ENCODE results near the gene CCDC198.

GRCh38 chr14:57519043-57519442, 25.4 kb upstream of the CCDC198 start:
- no peak for TF ChIP-seq NFYB (CRISPR knock-in tag; IDR thresholded peaks at IDR 0.05)
- TF ChIP-seq YEATS2 (CRISPR knock-in tag; IDR thresholded peaks at IDR 0.05; ENCODE audit: borderline replicate concordance), result no peak
- TF ChIP-seq POLR2AphosphoS5 (IDR thresholded peaks at IDR 0.05; ENCODE audit: low read depth, low read length), result no peak
- no peak for TF ChIP-seq ZNF101 (CRISPR knock-in tag; IDR thresholded peaks at IDR 0.05; ENCODE audit: borderline replicate concordance, low read depth)
- TF ChIP-seq HMG20B (CRISPR knock-in tag; conservative IDR thresholded peaks at IDR 0.05), result no peak
- no peak for TF ChIP-seq POLR2A (IDR thresholded peaks at IDR 0.05; ENCODE audit: insufficient read depth in 1 of 2, low read depth in 2 of 2, low read length in 2 of 2)
- no peak for TF ChIP-seq MXI1 (IDR thresholded peaks at IDR 0.05; ENCODE audit: borderline replicate concordance, low read depth, low read length)
- no peak for TF ChIP-seq ZNF691 (CRISPR knock-in tag; IDR thresholded peaks at IDR 0.05; ENCODE audit: borderline replicate concordance, low read depth)

Data from HepG2 (cell line).